ENCODE data around the gene SPRN. TPM values are rescaled to one million over a fixed set of nuclear protein-coding genes. Genes with fewer than 3 reads are reported as not detected.

SPRN gene
- total RNA-seq, 1 donor from 2014 or later = 4.0 TPM

DNA sequence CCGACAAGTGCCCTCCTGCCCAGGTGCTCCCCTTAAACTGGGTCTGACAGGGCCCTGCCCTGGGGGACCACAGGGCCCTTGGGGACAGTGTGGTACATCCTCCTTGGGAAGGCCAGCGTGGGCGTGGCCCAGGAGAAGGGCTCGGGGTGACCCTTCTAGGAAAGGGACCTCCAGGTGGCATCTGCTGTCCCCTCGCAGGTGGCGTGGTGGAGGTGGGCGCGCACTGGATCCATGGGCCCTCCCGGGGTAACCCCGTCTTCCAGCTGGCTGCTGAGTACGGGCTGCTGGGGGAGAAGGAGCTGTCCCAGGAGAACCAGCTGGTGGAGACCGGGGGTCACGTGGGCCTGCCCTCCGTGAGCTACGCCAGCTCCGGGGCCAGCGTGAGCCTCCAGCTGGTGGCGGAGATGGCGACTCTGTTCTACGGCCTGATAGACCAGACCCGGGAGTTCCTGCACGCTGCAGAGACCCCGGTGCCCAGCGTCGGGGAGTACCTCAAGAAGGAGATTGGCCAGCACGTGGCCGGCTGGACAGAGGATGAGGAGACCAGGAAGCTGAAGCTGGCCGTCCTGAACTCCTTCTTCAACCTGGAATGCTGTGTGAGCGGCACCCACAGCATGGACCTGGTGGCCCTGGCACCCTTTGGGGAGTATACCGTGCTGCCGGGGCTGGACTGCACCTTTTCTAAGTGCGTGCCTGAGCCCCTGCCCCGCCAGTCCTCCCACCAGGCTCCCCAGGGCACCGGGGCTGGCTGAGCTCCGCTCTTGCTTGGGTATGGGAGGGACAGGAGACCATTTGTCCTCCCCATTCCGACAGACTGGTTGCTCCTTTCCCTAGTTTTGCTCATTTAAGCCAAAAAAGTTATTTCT lies 44.4 kb downstream of the SPRN start:
- Mint-ChIP-seq H3K4me3 (ENCODE audit: unreplicated experiment) (peak overlapping the region; percentile 67), H3K9me3 (ENCODE audit: unreplicated experiment) (peaks cover under 1% of the 10 kb centered on the region), H3K36me3 (ENCODE audit: low read depth, unreplicated experiment) (peaks cover 4% of the 10 kb centered on the region), H3K4me1 (ENCODE audit: low read depth, unreplicated experiment) (no peaks in the 10 kb centered on the region), H3K27me3 (ENCODE audit: low read depth, unreplicated experiment) (peaks cover 8% of the 10 kb centered on the region), H3K27ac (ENCODE audit: unreplicated experiment) (no peak overlapping the region)
- Histone ChIP-seq H3K9me3 (ENCODE audit: insufficient read depth, low read depth, low read length) (no peaks in the 10 kb centered on the region), H3K4me3 (ENCODE audit: insufficient read depth, low read depth, low read length) (peak overlapping the region; percentile 56), H3K9ac (ENCODE audit: low read length) (peak overlapping the region; percentile 73), H4K20me1 (ENCODE audit: insufficient read depth, low read length) (no peaks in the 10 kb centered on the region), H3K27ac (ENCODE audit: low read depth, low read length) (no peak overlapping the region), H3K27me3 (ENCODE audit: insufficient read depth, low read length) (no peaks in the 10 kb centered on the region), H3K4me2 (ENCODE audit: low read length) (peak overlapping the region; percentile 86), H3K36me3 (ENCODE audit: insufficient read depth, low read length) (no peaks in the 10 kb centered on the region), H3K79me2 (ENCODE audit: insufficient read depth, low read length) (no peaks in the 10 kb centered on the region), H2AFZ (ENCODE audit: low read depth, low read length) (no peak overlapping the region), H3K4me1 (ENCODE audit: insufficient read depth, low read length) (peaks cover 7% of the 10 kb centered on the region)
- TF ChIP-seq, protein P1, sequence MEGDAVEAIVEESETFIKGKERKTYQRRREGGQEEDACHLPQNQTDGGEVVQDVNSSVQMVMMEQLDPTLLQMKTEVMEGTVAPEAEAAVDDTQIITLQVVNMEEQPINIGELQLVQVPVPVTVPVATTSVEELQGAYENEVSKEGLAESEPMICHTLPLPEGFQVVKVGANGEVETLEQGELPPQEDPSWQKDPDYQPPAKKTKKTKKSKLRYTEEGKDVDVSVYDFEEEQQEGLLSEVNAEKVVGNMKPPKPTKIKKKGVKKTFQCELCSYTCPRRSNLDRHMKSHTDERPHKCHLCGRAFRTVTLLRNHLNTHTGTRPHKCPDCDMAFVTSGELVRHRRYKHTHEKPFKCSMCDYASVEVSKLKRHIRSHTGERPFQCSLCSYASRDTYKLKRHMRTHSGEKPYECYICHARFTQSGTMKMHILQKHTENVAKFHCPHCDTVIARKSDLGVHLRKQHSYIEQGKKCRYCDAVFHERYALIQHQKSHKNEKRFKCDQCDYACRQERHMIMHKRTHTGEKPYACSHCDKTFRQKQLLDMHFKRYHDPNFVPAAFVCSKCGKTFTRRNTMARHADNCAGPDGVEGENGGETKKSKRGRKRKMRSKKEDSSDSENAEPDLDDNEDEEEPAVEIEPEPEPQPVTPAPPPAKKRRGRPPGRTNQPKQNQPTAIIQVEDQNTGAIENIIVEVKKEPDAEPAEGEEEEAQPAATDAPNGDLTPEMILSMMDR (IDR thresholded peaks at IDR 0.05; ENCODE audit: insufficient read depth, low read depth, low read length) = no peak
- TF ChIP-seq EZH2 (IDR thresholded peaks at IDR 0.05; ENCODE audit: insufficient read depth, low read length) = no peak
- FAIRE-seq (no peak), DNase-seq (ENCODE audit: low read depth) (no peak)

DNA sequence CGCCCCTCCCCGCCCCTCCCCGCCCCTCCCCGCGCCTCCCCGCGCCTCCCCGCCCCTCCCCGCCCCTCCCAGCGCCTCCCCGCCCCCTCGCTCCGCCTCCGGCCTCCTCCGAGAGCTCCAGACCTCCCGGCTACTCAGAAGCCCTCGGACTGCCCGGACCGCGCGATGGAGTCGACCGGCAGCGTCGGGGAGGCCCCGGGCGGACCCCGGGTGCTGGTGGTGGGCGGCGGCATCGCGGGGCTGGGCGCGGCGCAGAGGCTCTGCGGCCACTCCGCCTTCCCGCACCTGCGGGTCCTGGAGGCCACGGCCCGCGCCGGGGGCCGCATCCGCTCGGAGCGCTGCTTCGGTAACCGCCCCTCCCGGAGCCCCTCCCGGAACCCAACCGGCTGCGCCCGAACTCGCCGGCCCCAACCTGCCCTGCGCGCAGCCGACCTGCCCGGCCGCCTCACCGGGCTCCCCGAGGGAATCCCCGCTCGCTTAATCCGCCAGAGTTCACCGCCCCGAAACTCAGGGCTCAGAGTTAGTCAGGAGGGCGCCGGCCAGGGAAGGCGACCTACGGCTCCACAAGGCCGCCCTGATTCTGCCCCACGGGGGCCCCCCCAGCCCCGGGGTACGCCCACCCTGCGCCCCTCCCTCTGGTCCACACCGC lies 45.1 kb downstream of the SPRN start, which contains the start of gene PAOX:
Gene PAOX, plus strand, starts transcription at position 111 of the 649 bp plus-strand sequence. Its CDS starts 55 bp downstream, at position 166.
- H3K4me3 Mint-ChIP-seq (ENCODE audit: unreplicated experiment) = peak within 1 kb of the TSS; percentile 85
- no peak within 1 kb of the TSS for H3K27ac ChIP-seq (ENCODE audit: low read depth, low read length)
- H3K36me3 Mint-ChIP-seq (ENCODE audit: low read depth, unreplicated experiment) = no peaks in the 10 kb centered on the region
- no peak within 1 kb of the TSS for H3K27ac Mint-ChIP-seq (ENCODE audit: unreplicated experiment)
- H3K4me3 ChIP-seq (ENCODE audit: insufficient read depth, low read depth, low read length) = peak within 1 kb of the TSS; percentile 78
- peaks cover 14% of the 10 kb centered on the region for H3K27me3 Mint-ChIP-seq (ENCODE audit: low read depth, unreplicated experiment)
- no peaks in the 10 kb centered on the region for H3K4me1 Mint-ChIP-seq (ENCODE audit: low read depth, unreplicated experiment)
- peak within 1 kb of the TSS; percentile 73 for H3K9ac ChIP-seq (ENCODE audit: low read length)
- H3K36me3 ChIP-seq (ENCODE audit: insufficient read depth, low read length) = no peaks in the 10 kb centered on the region
- H3K9me3 Mint-ChIP-seq (ENCODE audit: unreplicated experiment) = peaks cover 2% of the 10 kb centered on the region
- FAIRE-seq (no peak), DNase-seq (ENCODE audit: low read depth) (peak; percentile 12)
- H3K9me3 ChIP-seq (ENCODE audit: insufficient read depth, low read depth, low read length) = no peaks in the 10 kb centered on the region
- H3K4me2 ChIP-seq (ENCODE audit: low read length) = peak within 1 kb of the TSS; percentile 99
- TF ChIP-seq, protein P1 (IDR thresholded peaks at IDR 0.05; ENCODE audit: insufficient read depth, low read depth, low read length) = no peak
- TF ChIP-seq EZH2 (IDR thresholded peaks at IDR 0.05; ENCODE audit: insufficient read depth, low read length) = no peak
- no peaks in the 10 kb centered on the region for H4K20me1 ChIP-seq (ENCODE audit: insufficient read depth, low read length)
- no peaks in the 10 kb centered on the region for H3K27me3 ChIP-seq (ENCODE audit: insufficient read depth, low read length)
- H3K4me1 ChIP-seq (ENCODE audit: insufficient read depth, low read length) = peaks cover 7% of the 10 kb centered on the region
- H2AFZ ChIP-seq (ENCODE audit: low read depth, low read length) = peak within 1 kb of the TSS; percentile 96
- no peaks in the 10 kb centered on the region for H3K79me2 ChIP-seq (ENCODE audit: insufficient read depth, low read length)

Measured in astrocyte (in vitro differentiated cells and primary cell).